ENCODE data around the gene AP4E1.

- no peak for TF ChIP-seq ZNF274 (IDR thresholded peaks at IDR 0.05; ENCODE audit: low read depth, low read length)
- no peak for TF ChIP-seq POLR2A (IDR thresholded peaks at IDR 0.05; ENCODE audit: borderline replicate concordance, extremely low read depth, insufficient read depth, insufficient read length)
- TF ChIP-seq EZH2phosphoT487 (IDR thresholded peaks at IDR 0.05; ENCODE audit: borderline replicate concordance): no peak
- TF ChIP-seq EZH2 (IDR thresholded peaks at IDR 0.05): no peak
- TF ChIP-seq CTCF (IDR thresholded peaks at IDR 0.05 in 2 of 3, conservative IDR thresholded peaks at IDR 0.05 in 1 of 3; ENCODE audit: borderline replicate concordance in 1 of 3, insufficient read depth in 1 of 3, low read depth in 2 of 3, low read length in 2 of 3): no peak
- no peak for TF ChIP-seq JUND (IDR thresholded peaks at IDR 0.05)
- TF ChIP-seq CEBPB (IDR thresholded peaks at IDR 0.05; ENCODE audit: low read depth): no peak
- TF ChIP-seq POLR2AphosphoS5 (IDR thresholded peaks at IDR 0.05; ENCODE audit: low read depth, low read length): no peak
- TF ChIP-seq ELF1 (IDR thresholded peaks at IDR 0.05; ENCODE audit: borderline replicate concordance, low read depth): no peak
- no peak for TF ChIP-seq RAD21 (IDR thresholded peaks at IDR 0.05; ENCODE audit: low read depth)
- TF ChIP-seq REST (IDR thresholded peaks at IDR 0.05; ENCODE audit: low read depth): no peak
- no peak for TF ChIP-seq SIN3A (IDR thresholded peaks at IDR 0.05; ENCODE audit: low read depth)
- no peak for TF ChIP-seq TCF7L2 (IDR thresholded peaks at IDR 0.05; ENCODE audit: borderline replicate concordance, extremely low read depth, insufficient read depth, insufficient read length)
- no peak for TF ChIP-seq SP1 (IDR thresholded peaks at IDR 0.05; ENCODE audit: low read depth)
These were observed 35.2 kb downstream of the AP4E1 start for GRCh38 chr15:50943638-50944037.
